RWPE2 (cell line): Measurements from ENCODE around the gene CDC123.

Source experiments
- ATAC-seq: fragments of 200-7000 bp; cut with Tn5 transposase; 3 replicates; pipeline ENCODE4 v1.9.1; 2021; ENCODE audit warnings: low read depth
- DNase-seq: peaks from one replicate; pipeline ENCODE4 v3.0.0-alpha.2; 2020; ENCODE audit warnings: low spot score
- H3K27ac ChIP-seq: fragments of 450-650 bp; 2 replicates; pipeline ENCODE4 v1.5.1; 2017; ENCODE audit warnings: mild to moderate bottlenecking; ENCODE audit not compliant: poor library complexity, severe bottlenecking
- H3K27me3 ChIP-seq: fragments of 250-450 bp; sonication (Bioruptor Pico); 2 replicates; pipeline ENCODE4 v1.5.1; 2021; ENCODE audit warnings: mild to moderate bottlenecking, moderate library complexity; ENCODE audit not compliant: insufficient read depth, poor library complexity, severe bottlenecking
- H3K36me3 ChIP-seq: fragments of 250-450 bp; sonication (Bioruptor Pico); 2 replicates; pipeline ENCODE4 v1.5.1; 2020; ENCODE audit warnings: low read depth, mild to moderate bottlenecking, moderate library complexity
- H3K4me1 ChIP-seq: fragments of 250-450 bp; sonication (Bioruptor Pico); 2 replicates; pipeline ENCODE4 v1.5.1; 2021; ENCODE audit warnings: mild to moderate bottlenecking, moderate library complexity; ENCODE audit not compliant: insufficient read depth, poor library complexity, severe bottlenecking
- H3K4me3 ChIP-seq: fragments of 250-450 bp; sonication (Bioruptor Pico); 2 replicates; pipeline ENCODE4 v1.5.1; 2021; ENCODE audit warnings: mild to moderate bottlenecking, moderate library complexity; ENCODE audit not compliant: severe bottlenecking
- H3K9me3 ChIP-seq: fragments of 250-450 bp; sonication (Bioruptor Pico); 2 replicates; pipeline ENCODE4 v1.5.1; 2021; ENCODE audit warnings: mild to moderate bottlenecking, moderate library complexity; ENCODE audit not compliant: severe bottlenecking
- TF ChIP-seq, protein P1 (sequence below): fragments of 450-650 bp; IDR thresholded peaks from one replicate; pipeline ENCODE4 v1.5.1; 2017; ENCODE audit warnings: mild to moderate bottlenecking, moderate library complexity; ENCODE audit not compliant: poor library complexity, severe bottlenecking

The CDC123 gene

DNA sequence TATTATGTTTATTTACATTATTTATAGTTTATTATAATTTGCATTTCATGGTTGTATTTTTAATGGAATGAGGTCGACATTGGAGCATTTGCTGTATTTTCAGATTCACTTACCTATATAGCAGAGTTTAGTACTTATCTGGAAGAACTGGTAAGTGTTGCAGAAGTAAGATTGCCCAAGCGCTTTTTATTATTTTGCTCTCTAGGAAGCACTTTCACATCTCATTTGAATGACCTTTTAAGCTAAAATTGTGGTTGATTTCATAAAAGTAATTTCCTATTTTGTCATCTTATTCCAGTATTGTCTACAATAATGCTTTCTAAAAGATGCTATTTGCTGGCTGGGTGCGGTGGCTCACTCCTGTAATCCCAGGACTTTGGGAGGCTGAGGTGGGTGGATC, 37.9 kb upstream of the CDC123 start:
- TF ChIP-seq, protein P1, sequence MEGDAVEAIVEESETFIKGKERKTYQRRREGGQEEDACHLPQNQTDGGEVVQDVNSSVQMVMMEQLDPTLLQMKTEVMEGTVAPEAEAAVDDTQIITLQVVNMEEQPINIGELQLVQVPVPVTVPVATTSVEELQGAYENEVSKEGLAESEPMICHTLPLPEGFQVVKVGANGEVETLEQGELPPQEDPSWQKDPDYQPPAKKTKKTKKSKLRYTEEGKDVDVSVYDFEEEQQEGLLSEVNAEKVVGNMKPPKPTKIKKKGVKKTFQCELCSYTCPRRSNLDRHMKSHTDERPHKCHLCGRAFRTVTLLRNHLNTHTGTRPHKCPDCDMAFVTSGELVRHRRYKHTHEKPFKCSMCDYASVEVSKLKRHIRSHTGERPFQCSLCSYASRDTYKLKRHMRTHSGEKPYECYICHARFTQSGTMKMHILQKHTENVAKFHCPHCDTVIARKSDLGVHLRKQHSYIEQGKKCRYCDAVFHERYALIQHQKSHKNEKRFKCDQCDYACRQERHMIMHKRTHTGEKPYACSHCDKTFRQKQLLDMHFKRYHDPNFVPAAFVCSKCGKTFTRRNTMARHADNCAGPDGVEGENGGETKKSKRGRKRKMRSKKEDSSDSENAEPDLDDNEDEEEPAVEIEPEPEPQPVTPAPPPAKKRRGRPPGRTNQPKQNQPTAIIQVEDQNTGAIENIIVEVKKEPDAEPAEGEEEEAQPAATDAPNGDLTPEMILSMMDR = no peak
- H3K36me3 ChIP-seq = peaks cover 63% of the 10 kb centered on the region
- no peak for DNase-seq
- no peaks in the 10 kb centered on the region for H3K4me1 ChIP-seq
- H3K4me3 ChIP-seq = no peak overlapping the region
- no peak overlapping the region for H3K27ac ChIP-seq
- H3K9me3 ChIP-seq = no peaks in the 10 kb centered on the region
- no peaks in the 10 kb centered on the region for H3K27me3 ChIP-seq
- no peak for ATAC-seq

DNA sequence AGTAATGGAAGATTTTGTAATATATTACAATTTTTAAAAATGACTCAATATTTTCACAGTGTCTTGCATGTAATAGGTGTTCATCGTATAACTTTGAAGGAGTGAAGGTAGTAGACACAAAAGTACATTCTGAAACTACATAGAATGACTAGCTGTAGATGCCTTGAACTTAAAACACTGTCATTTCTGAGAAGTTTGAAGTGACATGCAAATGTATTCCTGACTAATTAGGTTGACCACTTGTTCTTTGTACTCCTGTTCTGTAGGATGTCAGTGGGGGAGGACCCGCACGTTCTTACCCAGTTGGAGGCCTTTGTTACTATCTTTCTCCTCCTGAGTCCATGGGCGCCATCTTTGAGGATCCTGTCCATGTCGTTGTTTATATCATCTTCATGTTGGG, 35.3 kb upstream of the CDC123 start:
- Histone ChIP-seq H3K27me3 (no peaks in the 10 kb centered on the region), H3K36me3 (peaks cover 78% of the 10 kb centered on the region), H3K9me3 (peaks cover 1% of the 10 kb centered on the region), H3K4me3 (no peak overlapping the region), H3K27ac (no peak overlapping the region), H3K4me1 (no peaks in the 10 kb centered on the region)
- no peak for DNase-seq
- no peak for ATAC-seq
- TF ChIP-seq, protein P1 = no peak

DNA sequence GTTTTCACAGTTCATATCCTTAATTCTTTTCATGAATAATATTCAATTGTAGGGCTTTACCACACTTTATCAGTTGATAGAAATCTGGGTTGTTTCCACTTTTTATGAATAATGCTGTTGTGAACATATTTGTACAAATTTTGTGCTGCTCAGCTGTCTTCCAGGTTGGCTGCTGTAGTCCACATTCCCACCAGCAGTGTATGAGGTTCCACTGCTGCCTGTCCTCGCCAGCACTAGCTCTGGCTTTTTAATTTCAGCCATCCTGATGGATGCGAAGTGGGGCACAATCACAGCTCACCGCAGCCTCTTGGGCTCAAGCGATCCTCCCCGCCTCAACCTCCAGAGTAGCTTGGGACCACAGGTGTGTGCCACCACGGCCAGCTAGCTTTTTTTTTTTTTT, 33.1 kb upstream of the CDC123 start:
- Histone ChIP-seq H3K27me3 (no peaks in the 10 kb centered on the region), H3K36me3 (peaks cover 79% of the 10 kb centered on the region), H3K9me3 (peaks cover 1% of the 10 kb centered on the region), H3K4me1 (no peaks in the 10 kb centered on the region), H3K4me3 (no peak overlapping the region), H3K27ac (no peak overlapping the region)
- no peak for DNase-seq
- TF ChIP-seq, protein P1 = no peak
- ATAC-seq = no peak

DNA sequence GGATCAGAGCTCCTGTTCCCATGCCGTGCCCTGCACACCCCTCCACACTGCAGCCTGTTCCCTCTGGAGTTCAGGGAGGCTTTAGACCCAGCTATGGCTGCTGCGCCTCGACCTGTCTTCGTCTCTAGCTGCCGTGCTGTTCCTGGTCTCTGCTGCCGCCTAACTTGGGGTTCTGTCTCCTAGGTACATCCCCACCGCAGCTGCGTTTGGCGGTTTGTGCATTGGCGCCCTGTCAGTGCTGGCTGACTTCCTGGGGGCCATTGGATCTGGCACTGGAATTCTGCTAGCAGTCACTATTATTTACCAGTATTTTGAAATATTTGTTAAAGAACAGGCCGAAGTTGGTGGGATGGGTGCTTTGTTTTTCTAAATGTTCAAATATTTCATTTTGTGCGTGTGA, 31.9 kb upstream of the CDC123 start:
- no peaks in the 10 kb centered on the region for H3K27me3 ChIP-seq
- peaks cover 1% of the 10 kb centered on the region for H3K9me3 ChIP-seq
- H3K36me3 ChIP-seq = peaks cover 74% of the 10 kb centered on the region
- H3K4me3 ChIP-seq = no peak overlapping the region
- TF ChIP-seq, protein P1 = no peak
- H3K27ac ChIP-seq = no peak overlapping the region
- no peaks in the 10 kb centered on the region for H3K4me1 ChIP-seq
- ATAC-seq = no peak
- DNase-seq = no peak

DNA sequence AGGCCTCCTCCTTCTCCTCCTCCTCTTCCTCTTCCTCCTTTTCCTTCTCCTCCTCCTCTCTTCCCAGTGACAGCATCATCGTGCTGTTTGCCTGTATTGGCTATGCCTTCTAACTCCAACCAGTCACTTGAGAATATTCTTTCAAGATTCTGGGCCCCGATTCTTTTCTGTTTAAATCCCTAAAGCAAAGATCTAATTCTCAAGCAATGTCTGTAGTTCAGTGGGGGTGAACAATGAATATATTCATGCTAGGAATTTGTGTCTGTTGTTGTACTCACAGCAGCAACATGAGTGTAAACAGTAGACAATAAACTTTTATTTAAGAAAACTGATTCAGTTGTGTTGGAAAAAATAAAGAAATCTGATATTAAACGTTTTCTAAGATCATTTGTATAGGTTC, 31.0 kb upstream of the CDC123 start:
- H3K36me3 ChIP-seq = peaks cover 77% of the 10 kb centered on the region
- H3K9me3 ChIP-seq = peaks cover 1% of the 10 kb centered on the region
- ATAC-seq (no peak), DNase-seq (no peak)
- no peak overlapping the region for H3K27ac ChIP-seq
- TF ChIP-seq, protein P1 = no peak
- no peaks in the 10 kb centered on the region for H3K27me3 ChIP-seq
- no peak overlapping the region for H3K4me3 ChIP-seq
- H3K4me1 ChIP-seq = no peaks in the 10 kb centered on the region
